PC-9 (cell line): ENCODE data around the gene MORC4. TPM values are rescaled to one million over a fixed set of nuclear protein-coding genes. Genes with fewer than 3 reads are reported as not detected.

Source experiments
- BruUV-seq: library from RNA; stranded (reverse); fragments of 400-500 nt; replicated peaks from 2 replicates; lab custom pipeline; 2021; lab: Mats Ljungman, UMichigan
- CTCF ChIA-PET: fragments of 300-600 bp; sonication (Branson Sonifier 250); formaldehyde crosslinking; loops from one replicate; lab custom pipeline; 2022; ENCODE audit warnings: antibody characterized with exemption; lab: Charles Lee
- POLR2A ChIA-PET: fragments of 300-600 bp; sonication (Branson Sonifier 250); formaldehyde crosslinking; loops from one replicate; lab custom pipeline; 2022; ENCODE audit warnings: antibody characterized with exemption; ENCODE audit not compliant: unreplicated experiment; lab: Charles Lee
- DNase-seq, 2 experiments: peaks; one replicate each; pipeline versions ENCODE4 v3.0.0 to v3.0.0-alpha.2; 2015 to 2022; ENCODE audit warnings: mixed read lengths in 1 of 2
- H2AFZ ChIP-seq: fragments of 200-600 bp; sonication (generic); 2 replicates; pipeline ENCODE4 v1.8.1; 2017; ENCODE audit warnings: antibody characterized with exemption
- H3F3A ChIP-seq: fragments of 200-600 bp; sonication (generic); 2 replicates; pipeline ENCODE4 v1.8.1; 2017; ENCODE audit warnings: antibody characterized with exemption, mild to moderate bottlenecking, low read depth; ENCODE audit not compliant: insufficient read depth
- H3K27ac ChIP-seq: fragments of 200-600 bp; sonication (generic); 2 replicates; pipeline ENCODE4 v1.6.1; 2016; ENCODE audit warnings: mixed run types
- H3K27me3 ChIP-seq: fragments of 200-600 bp; sonication (generic); 2 replicates; pipeline ENCODE4 v1.6.1; 2016; ENCODE audit warnings: low read depth, mixed run types; ENCODE audit not compliant: insufficient read depth
- H3K36me3 ChIP-seq: fragments of 200-600 bp; sonication (generic); 2 replicates; pipeline ENCODE4 v1.6.1; 2016; ENCODE audit warnings: low read depth, mixed run types
- H3K4me1 ChIP-seq: fragments of 200-600 bp; sonication (generic); replicated peaks from 2 replicates; pipeline ENCODE4 v1.6.1; 2016; ENCODE audit warnings: mixed run types; ENCODE audit not compliant: insufficient read depth
- H3K4me2 ChIP-seq: fragments of 200-600 bp; sonication (generic); 2 replicates; pipeline ENCODE4 v1.6.1; 2017; ENCODE audit warnings: mixed run types
- H3K4me3 ChIP-seq: fragments of 200-600 bp; sonication (generic); 2 replicates; pipeline ENCODE4 v1.6.1; 2016; ENCODE audit warnings: mixed run types
- H3K79me2 ChIP-seq: fragments of 200-600 bp; sonication (generic); 2 replicates; pipeline ENCODE4 v1.6.1; 2017; ENCODE audit warnings: low read depth, mixed run types
- H3K9me2 ChIP-seq: fragments of 200-600 bp; sonication (generic); 2 replicates; pipeline ENCODE4 v1.8.1; 2017; ENCODE audit warnings: mild to moderate bottlenecking; ENCODE audit not compliant: insufficient read depth
- H3K9me3 ChIP-seq: fragments of 200-600 bp; sonication (generic); 2 replicates; pipeline ENCODE4 v1.8.1; 2016; ENCODE audit warnings: low read depth; ENCODE audit not compliant: insufficient read depth
- H4K20me1 ChIP-seq: fragments of 200-600 bp; sonication (generic); 2 replicates; pipeline ENCODE4 v1.8.1; 2017; ENCODE audit not compliant: insufficient read depth
- EZH2 ChIP-seq: fragments of 200-600 bp; sonication (generic); IDR thresholded peaks from 2 replicates; pipeline ENCODE4 v1.8.0; 2017; ENCODE audit warnings: antibody characterized with exemption, low read depth
- intact Hi-C: fragments of 100-400 bp; cut with micrococcal nuclease; formaldehyde crosslinking; loops from one replicate; pipeline ENCODE4 v1.10.0; 2022; ENCODE audit not compliant: unreplicated experiment
- total RNA-seq: library from RNA; stranded (reverse); gene quantifications from 2 replicates; pipeline ENCODE4 v1.2.3, GENCODE V29; 2021
- TF ChIP-seq, protein P1 (sequence below): fragments of 200-600 bp; sonication (generic); conservative IDR thresholded peaks from 2 replicates; pipeline ENCODE4 v1.6.1; 2017; ENCODE audit warnings: mixed run types, antibody characterized with exemption, mild to moderate bottlenecking, moderate library complexity

The MORC4 gene
- total RNA-seq, 1 experiment from 2014 or later, result 11.1 TPM

GRCh38 chrX:106999002-106999975, 723 bp downstream of the MORC4 start:
- Histone ChIP-seq H3K9me3 (no peaks in the 10 kb centered on the region), H3F3A (no peaks in the 10 kb centered on the region), H3K4me3 (peak overlapping the region; percentile 75), H3K79me2 (no peaks in the 10 kb centered on the region), H3K4me2 (peak overlapping the region; percentile 93), H4K20me1 (no peaks in the 10 kb centered on the region), H2AFZ (peak overlapping the region; percentile 85), H3K27ac (no peak overlapping the region), H3K4me1 (0 out of 2 replicates have a peak, but pooled peaks cover 6% of the 10 kb centered on the region), H3K36me3 (no peaks in the 10 kb centered on the region), H3K9me2 (no peaks in the 10 kb centered on the region), H3K27me3 (no peaks in the 10 kb centered on the region)
- intact Hi-C loops, result loop anchor here (1.0 to 5.0 kb wide), 3 partner anchors 102 to 895 kb away; partner anchors contain the start of gene NCBP2L
- TF ChIP-seq EZH2, result no peak
- TF ChIP-seq, protein P1, sequence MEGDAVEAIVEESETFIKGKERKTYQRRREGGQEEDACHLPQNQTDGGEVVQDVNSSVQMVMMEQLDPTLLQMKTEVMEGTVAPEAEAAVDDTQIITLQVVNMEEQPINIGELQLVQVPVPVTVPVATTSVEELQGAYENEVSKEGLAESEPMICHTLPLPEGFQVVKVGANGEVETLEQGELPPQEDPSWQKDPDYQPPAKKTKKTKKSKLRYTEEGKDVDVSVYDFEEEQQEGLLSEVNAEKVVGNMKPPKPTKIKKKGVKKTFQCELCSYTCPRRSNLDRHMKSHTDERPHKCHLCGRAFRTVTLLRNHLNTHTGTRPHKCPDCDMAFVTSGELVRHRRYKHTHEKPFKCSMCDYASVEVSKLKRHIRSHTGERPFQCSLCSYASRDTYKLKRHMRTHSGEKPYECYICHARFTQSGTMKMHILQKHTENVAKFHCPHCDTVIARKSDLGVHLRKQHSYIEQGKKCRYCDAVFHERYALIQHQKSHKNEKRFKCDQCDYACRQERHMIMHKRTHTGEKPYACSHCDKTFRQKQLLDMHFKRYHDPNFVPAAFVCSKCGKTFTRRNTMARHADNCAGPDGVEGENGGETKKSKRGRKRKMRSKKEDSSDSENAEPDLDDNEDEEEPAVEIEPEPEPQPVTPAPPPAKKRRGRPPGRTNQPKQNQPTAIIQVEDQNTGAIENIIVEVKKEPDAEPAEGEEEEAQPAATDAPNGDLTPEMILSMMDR, result peak; percentile 66
- no TSS peak for BruUV-seq
- peak; percentile 47 to 48 for DNase-seq
- ChIA-PET CTCF (no interaction called here), POLR2A (no interaction called here)

- no peak for DNase-seq
- H3K4me1 ChIP-seq, result 0 out of 2 replicates have a peak, but pooled peaks cover 6% of the 10 kb centered on the region
- no peak overlapping the region for H3K4me3 ChIP-seq
- H4K20me1 ChIP-seq, result no peaks in the 10 kb centered on the region
- no peak overlapping the region for H2AFZ ChIP-seq
- no peaks in the 10 kb centered on the region for H3K27me3 ChIP-seq
- BruUV-seq, result no TSS peak
- intact Hi-C loops, result loop anchor here (5.0 kb wide), 1 partner anchor 100 kb away; no protein-coding TSS in a partner anchor
- H3F3A ChIP-seq, result no peaks in the 10 kb centered on the region
- H3K9me2 ChIP-seq, result no peaks in the 10 kb centered on the region
- no peak overlapping the region for H3K4me2 ChIP-seq
- no peaks in the 10 kb centered on the region for H3K9me3 ChIP-seq
- CTCF ChIA-PET, result no interaction called here
- TF ChIP-seq EZH2, result no peak
- TF ChIP-seq, protein P1, result no peak
- no peaks in the 10 kb centered on the region for H3K79me2 ChIP-seq
- H3K27ac ChIP-seq, result no peak overlapping the region
- no peaks in the 10 kb centered on the region for H3K36me3 ChIP-seq
- POLR2A ChIA-PET, result no interaction called here
Measured at GRCh38 chrX:106997611-106998010, 2.4 kb downstream of the MORC4 start.

GRCh38 chrX:106995678-106996077, 4.3 kb downstream of the MORC4 start:
- Histone ChIP-seq H3K79me2 (no peaks in the 10 kb centered on the region), H3K9me2 (no peaks in the 10 kb centered on the region), H2AFZ (no peak overlapping the region), H3K27me3 (no peaks in the 10 kb centered on the region), H3F3A (no peaks in the 10 kb centered on the region), H3K4me1 (0 out of 2 replicates have a peak, but pooled peaks cover 6% of the 10 kb centered on the region), H4K20me1 (no peaks in the 10 kb centered on the region), H3K27ac (no peak overlapping the region), H3K9me3 (no peaks in the 10 kb centered on the region), H3K36me3 (no peaks in the 10 kb centered on the region), H3K4me2 (no peak overlapping the region), H3K4me3 (no peak overlapping the region)
- BruUV-seq, result no TSS peak
- ChIA-PET CTCF (no interaction called here), POLR2A (no interaction called here)
- intact Hi-C loops, result loop anchor here (5.0 kb wide), 1 partner anchor 98 kb away; no protein-coding TSS in a partner anchor
- no peak for DNase-seq
- TF ChIP-seq, protein P1, result no peak
- no peak for TF ChIP-seq EZH2
